Stomach (tissue), 4 donors: ENCODE measurements around the gene TMEM54.

Source experiments
- POLR2A ChIP-seq, 4 donors: fragments of 450-650 bp; IDR thresholded peaks; one replicate each; pipeline ENCODE4 v1.6.1; 2016; ENCODE audit warnings: antibody characterized with exemption in 4 of 4, control low read depth in 2 of 4, mild to moderate bottlenecking in 1 of 4, moderate library complexity in 1 of 4
- TF ChIP-seq, protein P1 (sequence below), 7 experiments: fragments of 450-650 bp in 4 of 7; fragments of 200-600 bp in 3 of 7; sonication (generic) in 3 of 7; IDR thresholded peaks; one replicate each; pipeline ENCODE4 v1.5.1; 2016 to 2019; ENCODE audit warnings: antibody characterized with exemption in 7 of 7, control low read depth in 2 of 7, mild to moderate bottlenecking in 1 of 7

DNA sequence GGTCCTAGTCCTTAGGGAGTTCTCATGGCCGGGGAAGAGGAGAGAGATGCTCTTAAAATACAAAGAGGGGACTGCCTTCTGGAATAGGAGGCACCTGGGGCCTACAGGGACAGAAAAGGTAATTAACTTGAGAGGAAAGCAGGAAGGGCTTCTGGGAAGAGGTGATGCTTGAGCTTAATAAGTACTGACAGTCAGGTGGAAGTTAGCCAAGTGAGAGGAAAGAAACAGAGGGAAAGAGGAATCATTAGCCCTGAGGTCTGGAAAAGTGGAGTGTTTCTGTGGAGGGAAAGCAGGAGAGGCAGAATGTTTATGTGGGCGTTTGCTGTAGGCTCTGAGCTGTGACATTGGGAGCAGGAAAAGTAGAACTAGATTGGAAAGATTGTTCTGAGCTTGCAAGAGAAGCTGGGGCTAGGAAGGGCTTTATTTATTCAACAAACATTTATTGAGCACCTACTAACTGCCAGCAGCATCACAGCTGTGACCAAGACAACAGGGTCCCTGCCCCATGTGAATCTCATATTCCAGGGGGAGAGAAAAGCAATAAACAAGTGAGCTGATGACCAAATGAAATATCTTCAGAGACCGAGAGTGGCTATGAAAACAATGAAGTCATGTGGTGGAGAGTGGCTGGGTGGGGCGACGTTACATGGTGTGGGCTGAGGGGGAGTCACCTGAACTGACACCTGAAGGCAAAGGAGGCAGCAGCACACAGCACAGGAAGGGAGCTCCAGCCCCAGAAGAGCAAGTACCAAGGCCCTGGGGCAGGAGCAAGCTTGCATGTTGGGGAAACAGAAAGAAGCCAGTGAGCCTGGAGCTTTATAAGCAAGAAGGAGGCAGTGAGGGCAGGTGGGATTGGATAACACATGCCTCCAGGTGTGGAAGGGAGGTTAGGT lies 26.1 kb downstream of the TMEM54 start:
- TF ChIP-seq, protein P1, sequence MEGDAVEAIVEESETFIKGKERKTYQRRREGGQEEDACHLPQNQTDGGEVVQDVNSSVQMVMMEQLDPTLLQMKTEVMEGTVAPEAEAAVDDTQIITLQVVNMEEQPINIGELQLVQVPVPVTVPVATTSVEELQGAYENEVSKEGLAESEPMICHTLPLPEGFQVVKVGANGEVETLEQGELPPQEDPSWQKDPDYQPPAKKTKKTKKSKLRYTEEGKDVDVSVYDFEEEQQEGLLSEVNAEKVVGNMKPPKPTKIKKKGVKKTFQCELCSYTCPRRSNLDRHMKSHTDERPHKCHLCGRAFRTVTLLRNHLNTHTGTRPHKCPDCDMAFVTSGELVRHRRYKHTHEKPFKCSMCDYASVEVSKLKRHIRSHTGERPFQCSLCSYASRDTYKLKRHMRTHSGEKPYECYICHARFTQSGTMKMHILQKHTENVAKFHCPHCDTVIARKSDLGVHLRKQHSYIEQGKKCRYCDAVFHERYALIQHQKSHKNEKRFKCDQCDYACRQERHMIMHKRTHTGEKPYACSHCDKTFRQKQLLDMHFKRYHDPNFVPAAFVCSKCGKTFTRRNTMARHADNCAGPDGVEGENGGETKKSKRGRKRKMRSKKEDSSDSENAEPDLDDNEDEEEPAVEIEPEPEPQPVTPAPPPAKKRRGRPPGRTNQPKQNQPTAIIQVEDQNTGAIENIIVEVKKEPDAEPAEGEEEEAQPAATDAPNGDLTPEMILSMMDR (IDR thresholded peaks at IDR 0.05), result no peak
- TF ChIP-seq POLR2A (IDR thresholded peaks at IDR 0.05), result no peak
